Gastrocnemius medialis (tissue), 4 donors: Measurements from ENCODE around the gene STEAP1B.
"Not testable (repeated sequence)": the region's sequence is repeated elsewhere in the genome, so short reads cannot be mapped to it uniquely, and the experiment has no call there.

ENCODE experiments used
- CTCF ChIP-seq, 5 experiments: fragments of 450-650 bp in 3 of 5; fragments of 200-600 bp in 2 of 5; sonication (generic) in 2 of 5; IDR thresholded peaks in 4 of 5; conservative IDR thresholded peaks in 1 of 5; 1 replicate in 4 of 5; 2 replicates in 1 of 5; pipeline ENCODE4 v1.5.1; 2016 to 2019; ENCODE audit warnings: antibody characterized with exemption in 5 of 5, mild to moderate bottlenecking in 3 of 5, moderate library complexity in 3 of 5
- POLR2A ChIP-seq, 2 donors: fragments of 450-650 bp; IDR thresholded peaks; one replicate each; pipeline ENCODE4 v1.6.1; 2017; ENCODE audit warnings: antibody characterized with exemption in 2 of 2, mild to moderate bottlenecking in 2 of 2, moderate library complexity in 2 of 2

- not testable (repeated sequence) for TF ChIP-seq CTCF (IDR thresholded peaks at IDR 0.05 in 4 of 5, conservative IDR thresholded peaks at IDR 0.05 in 1 of 5); POLR2A (IDR thresholded peaks at IDR 0.05)
Observed at GRCh38 chr7:22504519-22504918, 4.5 kb upstream of the STEAP1B start.
